PC-9 (cell line): Measurements from ENCODE around the gene SEC61G. TPM values are rescaled to one million over a fixed set of nuclear protein-coding genes. Genes with fewer than 3 reads are reported as not detected.

Experiments used
- BruUV-seq: library from RNA; stranded (reverse); fragments of 400-500 nt; replicated peaks from 2 replicates; lab custom pipeline; 2021; lab: Mats Ljungman, UMichigan
- CTCF ChIA-PET: fragments of 300-600 bp; sonication (Branson Sonifier 250); formaldehyde crosslinking; loops from one replicate; lab custom pipeline; 2022; ENCODE audit warnings: antibody characterized with exemption; lab: Charles Lee
- POLR2A ChIA-PET: fragments of 300-600 bp; sonication (Branson Sonifier 250); formaldehyde crosslinking; loops from one replicate; lab custom pipeline; 2022; ENCODE audit warnings: antibody characterized with exemption; ENCODE audit not compliant: unreplicated experiment; lab: Charles Lee
- DNase-seq, 2 experiments: peaks; one replicate each; pipeline versions ENCODE4 v3.0.0 to v3.0.0-alpha.2; 2015 to 2022; ENCODE audit warnings: mixed read lengths in 1 of 2
- H2AFZ ChIP-seq: fragments of 200-600 bp; sonication (generic); 2 replicates; pipeline ENCODE4 v1.8.1; 2017; ENCODE audit warnings: antibody characterized with exemption
- H3F3A ChIP-seq: fragments of 200-600 bp; sonication (generic); 2 replicates; pipeline ENCODE4 v1.8.1; 2017; ENCODE audit warnings: antibody characterized with exemption, mild to moderate bottlenecking, low read depth; ENCODE audit not compliant: insufficient read depth
- H3K27ac ChIP-seq: fragments of 200-600 bp; sonication (generic); 2 replicates; pipeline ENCODE4 v1.6.1; 2016; ENCODE audit warnings: mixed run types
- H3K27me3 ChIP-seq: fragments of 200-600 bp; sonication (generic); 2 replicates; pipeline ENCODE4 v1.6.1; 2016; ENCODE audit warnings: low read depth, mixed run types; ENCODE audit not compliant: insufficient read depth
- H3K36me3 ChIP-seq: fragments of 200-600 bp; sonication (generic); 2 replicates; pipeline ENCODE4 v1.6.1; 2016; ENCODE audit warnings: low read depth, mixed run types
- H3K4me1 ChIP-seq: fragments of 200-600 bp; sonication (generic); replicated peaks from 2 replicates; pipeline ENCODE4 v1.6.1; 2016; ENCODE audit warnings: mixed run types; ENCODE audit not compliant: insufficient read depth
- H3K4me2 ChIP-seq: fragments of 200-600 bp; sonication (generic); 2 replicates; pipeline ENCODE4 v1.6.1; 2017; ENCODE audit warnings: mixed run types
- H3K4me3 ChIP-seq: fragments of 200-600 bp; sonication (generic); 2 replicates; pipeline ENCODE4 v1.6.1; 2016; ENCODE audit warnings: mixed run types
- H3K79me2 ChIP-seq: fragments of 200-600 bp; sonication (generic); 2 replicates; pipeline ENCODE4 v1.6.1; 2017; ENCODE audit warnings: low read depth, mixed run types
- H3K9me2 ChIP-seq: fragments of 200-600 bp; sonication (generic); 2 replicates; pipeline ENCODE4 v1.8.1; 2017; ENCODE audit warnings: mild to moderate bottlenecking; ENCODE audit not compliant: insufficient read depth
- H3K9me3 ChIP-seq: fragments of 200-600 bp; sonication (generic); 2 replicates; pipeline ENCODE4 v1.8.1; 2016; ENCODE audit warnings: low read depth; ENCODE audit not compliant: insufficient read depth
- H4K20me1 ChIP-seq: fragments of 200-600 bp; sonication (generic); 2 replicates; pipeline ENCODE4 v1.8.1; 2017; ENCODE audit not compliant: insufficient read depth
- CTCF ChIP-seq: fragments of 200-600 bp; sonication (generic); conservative IDR thresholded peaks from 2 replicates; pipeline ENCODE4 v1.6.1; 2017; ENCODE audit warnings: mixed run types, antibody characterized with exemption, mild to moderate bottlenecking, moderate library complexity
- EZH2 ChIP-seq: fragments of 200-600 bp; sonication (generic); IDR thresholded peaks from 2 replicates; pipeline ENCODE4 v1.8.0; 2017; ENCODE audit warnings: antibody characterized with exemption, low read depth
- intact Hi-C: fragments of 100-400 bp; cut with micrococcal nuclease; formaldehyde crosslinking; loops from one replicate; pipeline ENCODE4 v1.10.0; 2022; ENCODE audit not compliant: unreplicated experiment
- total RNA-seq: library from RNA; stranded (reverse); gene quantifications from 2 replicates; pipeline ENCODE4 v1.2.3, GENCODE V29; 2021

Gene SEC61G
- total RNA-seq, 1 experiment from 2014 or later, result 261 TPM

- no peak for DNase-seq
- Histone ChIP-seq H2AFZ (no peak overlapping the region), H3K4me2 (no peak overlapping the region), H3K9me2 (no peaks in the 10 kb centered on the region), H3K27ac (no peak overlapping the region), H3K4me1 (peaks cover 15% of the 10 kb centered on the region), H4K20me1 (no peaks in the 10 kb centered on the region), H3K79me2 (no peaks in the 10 kb centered on the region), H3K4me3 (no peak overlapping the region), H3F3A (peaks cover 15% of the 10 kb centered on the region), H3K9me3 (peaks cover 24% of the 10 kb centered on the region; the same call in 1 of the 2 replicates), H3K27me3 (no peaks in the 10 kb centered on the region), H3K36me3 (no peaks in the 10 kb centered on the region)
- TF ChIP-seq CTCF, result no peak
- no peak for TF ChIP-seq EZH2
- no TSS peak for BruUV-seq
- POLR2A ChIA-PET, result interaction anchor here (0.7 kb wide), 1 partner anchor 467 kb away, joined by 4 read pairs; no protein-coding TSS in a partner anchor
- intact Hi-C loops, result no loop called here
- CTCF ChIA-PET, result interaction anchor here (0.6 kb wide), 1 partner anchor 633 kb away, joined by 7 read pairs; no protein-coding TSS in a partner anchor
Measured at GRCh38 chr7:54782314-54782713, 23.3 kb upstream of the SEC61G start.

- no peaks in the 10 kb centered on the region for H3K36me3 ChIP-seq
- intact Hi-C loops, result no loop called here
- H2AFZ ChIP-seq, result no peak overlapping the region; the same call in 1 of the 2 replicates
- H3K27me3 ChIP-seq, result no peaks in the 10 kb centered on the region
- H3K27ac ChIP-seq, result no peak overlapping the region
- H3K79me2 ChIP-seq, result no peaks in the 10 kb centered on the region
- no TSS peak for BruUV-seq
- H4K20me1 ChIP-seq, result no peaks in the 10 kb centered on the region
- TF ChIP-seq EZH2, result no peak
- no peak for TF ChIP-seq CTCF
- DNase-seq, result no peak
- H3K9me3 ChIP-seq, result peaks cover 33% of the 10 kb centered on the region
- H3K4me3 ChIP-seq, result no peak overlapping the region
- CTCF ChIA-PET, result interaction anchor here (0.6 kb wide), 1 partner anchor 634 kb away, joined by 7 read pairs; no protein-coding TSS in a partner anchor
- peaks cover 15% of the 10 kb centered on the region for H3K4me1 ChIP-seq
- no peaks in the 10 kb centered on the region for H3K9me2 ChIP-seq
- POLR2A ChIA-PET, result no interaction called here
- H3F3A ChIP-seq, result peaks cover 15% of the 10 kb centered on the region
- H3K4me2 ChIP-seq, result no peak overlapping the region
Measured at GRCh38 chr7:54781134-54781920, 22.3 kb upstream of the SEC61G start.

- no peaks in the 10 kb centered on the region for H3K79me2 ChIP-seq
Measured at GRCh38 chr7:54780490-54780889, 21.5 kb upstream of the SEC61G start.

More at GRCh38 chr7:54780490-54780889, 21.5 kb upstream of the SEC61G start:
- Histone ChIP-seq H3K27ac (no peak overlapping the region), H4K20me1 (no peaks in the 10 kb centered on the region), H3K4me1 (peaks cover 8% of the 10 kb centered on the region), H3K9me3 (peaks cover 29% of the 10 kb centered on the region), H2AFZ (no peak overlapping the region), H3K36me3 (no peaks in the 10 kb centered on the region), H3F3A (peaks cover 9% of the 10 kb centered on the region), H3K27me3 (no peaks in the 10 kb centered on the region), H3K4me2 (no peak overlapping the region), H3K4me3 (no peak overlapping the region), H3K9me2 (no peaks in the 10 kb centered on the region)
- ChIA-PET CTCF (interaction anchor here (0.6 kb wide), 2 partner anchors 475 to 491 kb away, joined by 3 to 4 read pairs; no protein-coding TSS in a partner anchor), POLR2A (no interaction called here)
- no TSS peak for BruUV-seq
- TF ChIP-seq EZH2, result no peak
- no peak for TF ChIP-seq CTCF
- no peak for DNase-seq
- intact Hi-C loops, result no loop called here
